Nephron (organoid): ENCODE measurements around the gene GANC.

Source experiments
- H3K27ac Mint-ChIP-seq, 3 experiments: 2 replicates each; pipeline ENCODE4 v1.8.0; 2020; ENCODE audit warnings: mixed read lengths in 3 of 3, mild to moderate bottlenecking in 2 of 3, moderate library complexity in 1 of 3
- H3K27me3 Mint-ChIP-seq: 2 replicates; pipeline ENCODE4 v1.8.0; 2021; ENCODE audit warnings: low read depth, mild to moderate bottlenecking, moderate library complexity, mixed read lengths
- H3K36me3 Mint-ChIP-seq: 2 replicates; pipeline ENCODE4 v1.8.0; 2020; ENCODE audit warnings: low read depth, mixed read lengths
- H3K4me1 Mint-ChIP-seq: 2 replicates; pipeline ENCODE4 v1.8.0; 2020; ENCODE audit warnings: mixed read lengths
- H3K4me3 Mint-ChIP-seq, 3 experiments: 2 replicates each; pipeline ENCODE4 v1.8.0; 2020; ENCODE audit warnings: mild to moderate bottlenecking in 3 of 3, mixed read lengths in 3 of 3, moderate library complexity in 2 of 3
- H3K9me3 Mint-ChIP-seq: 2 replicates; pipeline ENCODE4 v1.8.0; 2020; ENCODE audit warnings: mixed read lengths
- CTCF ChIP-seq, 3 experiments: fragments of 200-600 bp; sonication (generic); IDR thresholded peaks; one replicate each; pipeline ENCODE4 v1.5.0; 2021; ENCODE audit warnings: antibody characterized with exemption in 3 of 3; ENCODE audit not compliant: unreplicated experiment in 3 of 3

The GANC gene

GRCh38 chr15:42365921-42366550 lies 93.0 kb downstream of the GANC start:
- Mint-ChIP-seq H3K4me3 (no peak overlapping the region), H3K4me1 (peaks cover 4% of the 10 kb centered on the region), H3K36me3 (no peaks in the 10 kb centered on the region), H3K27ac (no peak overlapping the region), H3K9me3 (peaks cover 7% of the 10 kb centered on the region), H3K27me3 (peaks cover 3% of the 10 kb centered on the region)
- no peak for TF ChIP-seq CTCF (IDR thresholded peaks at IDR 0.05; ENCODE audit: unreplicated experiment in 3 of 3)

GRCh38 chr15:42367041-42367440 lies 94.0 kb downstream of the GANC start:
- no peaks in the 10 kb centered on the region for H3K4me1 Mint-ChIP-seq
- no peak for TF ChIP-seq CTCF (IDR thresholded peaks at IDR 0.05; ENCODE audit: unreplicated experiment in 3 of 3)
- peaks cover 9% of the 10 kb centered on the region for H3K9me3 Mint-ChIP-seq
- H3K27me3 Mint-ChIP-seq = peaks cover 3% of the 10 kb centered on the region
- no peak overlapping the region for H3K4me3 Mint-ChIP-seq
- H3K27ac Mint-ChIP-seq = no peak overlapping the region
- H3K36me3 Mint-ChIP-seq = no peaks in the 10 kb centered on the region

- TF ChIP-seq CTCF (IDR thresholded peaks at IDR 0.05; ENCODE audit: unreplicated experiment in 3 of 3) = no peak
- no peaks in the 10 kb centered on the region for H3K36me3 Mint-ChIP-seq
- no peak overlapping the region for H3K4me3 Mint-ChIP-seq
- H3K27ac Mint-ChIP-seq = no peak overlapping the region
- H3K27me3 Mint-ChIP-seq = peaks cover 3% of the 10 kb centered on the region
- H3K9me3 Mint-ChIP-seq = peaks cover 9% of the 10 kb centered on the region
- H3K4me1 Mint-ChIP-seq = no peaks in the 10 kb centered on the region
Observed at GRCh38 chr15:42368096-42368495, 95.1 kb downstream of the GANC start.

GRCh38 chr15:42371096-42371495 lies 98.1 kb downstream of the GANC start:
- Mint-ChIP-seq H3K36me3 (no peaks in the 10 kb centered on the region), H3K4me3 (no peak overlapping the region), H3K4me1 (no peaks in the 10 kb centered on the region), H3K27me3 (peaks cover 3% of the 10 kb centered on the region), H3K27ac (no peak overlapping the region), H3K9me3 (peaks cover 9% of the 10 kb centered on the region)
- TF ChIP-seq CTCF (IDR thresholded peaks at IDR 0.05; ENCODE audit: unreplicated experiment in 3 of 3) = no peak

GRCh38 chr15:42373274-42373673 lies 100.3 kb downstream of the GANC start:
- H3K27me3 Mint-ChIP-seq = no peaks in the 10 kb centered on the region
- TF ChIP-seq CTCF (IDR thresholded peaks at IDR 0.05; ENCODE audit: unreplicated experiment in 3 of 3) = no peak
- H3K27ac Mint-ChIP-seq = no peak overlapping the region
- no peak overlapping the region for H3K4me3 Mint-ChIP-seq
- H3K9me3 Mint-ChIP-seq = peaks cover 11% of the 10 kb centered on the region
- H3K4me1 Mint-ChIP-seq = no peaks in the 10 kb centered on the region
- no peaks in the 10 kb centered on the region for H3K36me3 Mint-ChIP-seq

- H3K27me3 Mint-ChIP-seq = no peaks in the 10 kb centered on the region
- no peak overlapping the region for H3K4me3 Mint-ChIP-seq
- H3K4me1 Mint-ChIP-seq = no peaks in the 10 kb centered on the region
- no peaks in the 10 kb centered on the region for H3K36me3 Mint-ChIP-seq
- TF ChIP-seq CTCF (IDR thresholded peaks at IDR 0.05; ENCODE audit: unreplicated experiment in 3 of 3) = no peak
- H3K27ac Mint-ChIP-seq = no peak overlapping the region
- peaks cover 13% of the 10 kb centered on the region for H3K9me3 Mint-ChIP-seq
Observed at GRCh38 chr15:42373936-42374335, 100.9 kb downstream of the GANC start.
